DLD1 (cell line): ENCODE results near the gene PEX1.
"Not testable (repeated sequence)": the region's sequence is repeated elsewhere in the genome, so short reads cannot be mapped to it uniquely, and the experiment has no call there.

ENCODE experiments used
- in situ Hi-C: cut with HindIII; loops from 2 replicates; pipeline ENCODE4 v1.10.0; 2017; ENCODE audit warnings: low sequenced_read_pairs

Gene PEX1

DNA sequence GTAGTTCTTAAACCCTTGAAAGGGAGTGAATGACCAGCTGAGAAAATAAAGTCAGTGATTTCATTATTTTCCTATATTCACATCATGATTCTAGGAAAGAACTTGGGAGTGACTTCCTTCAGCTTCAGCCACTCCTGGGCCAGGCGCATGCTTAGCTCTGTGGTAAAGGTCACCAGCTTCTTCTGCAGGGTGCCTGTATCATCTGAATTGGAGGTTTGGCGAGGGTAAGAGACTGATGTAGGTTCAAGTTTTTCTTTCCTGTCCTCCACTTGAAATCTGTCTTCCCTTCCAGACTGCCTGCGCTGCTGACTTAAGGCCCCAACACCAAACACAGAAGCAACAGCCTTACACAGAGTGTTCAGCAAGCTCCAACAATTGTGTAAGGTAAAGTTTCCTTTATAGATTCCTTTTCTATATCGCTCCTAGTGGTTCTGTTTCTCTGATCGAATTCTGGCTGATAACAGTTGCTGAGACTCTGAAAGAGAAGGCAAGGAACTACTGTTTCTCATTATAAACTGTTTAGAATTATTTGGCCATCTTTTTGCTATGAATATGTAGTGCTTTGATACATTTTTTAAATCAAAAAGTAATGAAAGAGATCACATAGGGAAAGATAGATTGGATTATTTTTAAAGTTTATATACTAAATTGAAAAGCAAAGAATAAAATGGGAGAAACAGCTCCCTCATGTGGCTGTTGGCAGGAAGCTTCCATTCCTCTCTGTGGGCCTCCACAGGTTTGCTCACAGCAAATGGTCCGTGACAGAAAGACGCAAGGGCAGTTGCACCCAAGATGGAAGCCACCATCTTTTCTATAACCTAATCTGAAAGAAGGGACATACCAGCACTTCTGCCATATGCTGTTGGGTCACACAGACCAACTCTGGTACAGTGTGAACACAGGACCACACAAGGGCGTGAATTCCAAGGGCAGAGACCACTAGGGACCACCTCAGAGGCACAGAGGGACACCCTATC lies 67.0 kb downstream of the PEX1 start:
- in situ Hi-C loops = no loop called here

DNA sequence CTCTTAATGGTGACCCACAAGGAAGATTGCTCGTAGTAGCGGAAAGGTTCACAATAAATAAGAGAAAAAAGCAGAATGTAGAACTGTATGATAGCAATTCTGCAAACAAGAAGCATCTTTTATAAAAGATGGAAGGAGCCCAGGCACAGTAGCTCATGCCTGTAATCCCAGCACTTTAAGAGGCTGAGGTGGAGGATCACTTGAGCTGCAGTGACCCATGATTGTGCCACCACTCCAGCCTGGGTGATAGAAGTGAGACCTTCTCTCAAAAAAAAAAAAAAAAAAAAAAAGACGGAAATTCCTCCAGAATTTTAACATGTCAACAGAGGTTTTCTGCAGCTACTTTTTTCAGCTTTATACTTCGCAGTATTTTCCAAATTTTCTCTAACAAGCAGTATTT lies 67.8 kb downstream of the PEX1 start:
- in situ Hi-C loops = no loop called here

DNA sequence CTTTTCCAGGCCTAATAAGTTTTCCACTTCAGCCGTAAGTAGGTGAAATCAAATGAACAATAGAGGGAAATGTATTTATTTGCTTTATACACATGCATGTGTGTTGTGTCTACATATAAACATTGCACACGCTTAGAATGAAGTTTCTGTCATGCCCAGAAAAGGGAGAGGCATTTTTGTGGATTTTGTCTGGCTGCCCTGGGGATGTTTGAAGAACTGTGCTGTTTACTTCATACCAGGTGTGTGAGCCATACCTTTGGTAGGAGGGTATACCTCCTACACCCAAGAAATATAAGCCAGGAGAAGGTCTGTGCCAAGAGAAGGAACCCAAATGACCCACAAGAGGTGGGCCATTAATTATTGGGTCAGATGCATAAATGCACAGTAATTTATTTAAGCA lies 68.2 kb downstream of the PEX1 start:
- in situ Hi-C loops = no loop called here

DNA sequence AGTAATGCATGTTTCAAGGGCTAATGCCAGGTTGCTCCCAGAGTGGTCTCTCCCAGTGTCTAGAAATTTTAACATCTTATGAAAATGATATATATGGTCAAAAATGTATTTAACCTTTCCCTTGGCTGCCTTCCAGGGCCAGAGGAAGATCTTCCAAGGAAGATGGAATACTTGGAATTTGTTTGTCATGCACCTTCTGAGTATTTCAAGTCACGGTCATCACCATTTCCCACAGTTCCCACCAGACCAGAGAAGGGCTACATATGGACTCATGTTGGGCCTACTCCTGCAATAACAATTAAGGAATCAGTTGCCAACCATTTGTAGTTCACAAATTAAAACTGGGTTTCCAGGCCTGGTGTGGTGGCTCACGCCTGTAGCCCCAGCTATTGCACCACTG lies 72.1 kb downstream of the PEX1 start:
- in situ Hi-C loops = no loop called here

DNA sequence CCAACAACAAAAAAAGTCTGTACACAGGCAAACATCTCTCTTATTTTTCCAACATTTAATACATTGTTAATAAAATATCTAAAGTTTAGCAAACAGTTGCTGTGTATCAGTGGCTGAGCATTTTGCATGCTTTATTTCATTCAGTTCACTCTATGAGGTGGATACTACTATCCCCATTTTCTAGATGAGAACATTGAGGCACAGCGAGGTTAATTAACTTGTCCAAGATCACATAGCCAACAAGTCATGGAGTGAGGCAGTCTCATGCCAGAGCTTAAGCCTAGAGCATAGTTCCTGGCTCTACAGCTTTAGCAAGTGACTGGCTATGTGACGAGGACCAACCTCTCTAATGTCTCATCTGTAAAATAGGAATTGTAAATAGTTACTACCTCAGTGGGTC lies 76.7 kb downstream of the PEX1 start:
- in situ Hi-C loops = no loop called here

DNA sequence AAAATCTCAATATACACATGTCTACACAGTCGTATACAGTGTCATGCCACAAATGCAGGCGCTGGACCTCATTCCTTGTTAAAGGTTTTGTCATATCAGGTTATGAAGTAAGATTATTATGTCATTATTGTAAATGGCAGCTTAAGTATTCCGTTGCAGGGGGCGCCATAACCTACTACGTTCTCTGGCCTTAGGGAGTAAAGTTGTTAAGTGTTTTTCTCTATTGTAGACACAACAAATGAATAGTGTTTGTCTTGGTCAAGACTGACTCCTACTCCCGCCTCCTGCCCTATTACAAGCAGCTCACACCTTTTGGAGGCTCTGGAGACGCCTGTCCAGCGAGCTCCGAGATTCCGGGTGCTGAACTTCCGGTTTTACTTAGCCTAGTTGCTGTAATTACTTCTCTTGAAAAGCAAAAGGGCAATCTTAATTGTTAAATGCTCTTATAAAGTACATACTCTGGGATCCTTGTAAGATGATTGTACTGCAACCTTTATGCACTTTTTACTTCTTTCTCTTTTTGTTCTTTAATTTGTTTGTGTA lies 80.0 kb downstream of the PEX1 start:
- in situ Hi-C loops = no loop called here

DNA sequence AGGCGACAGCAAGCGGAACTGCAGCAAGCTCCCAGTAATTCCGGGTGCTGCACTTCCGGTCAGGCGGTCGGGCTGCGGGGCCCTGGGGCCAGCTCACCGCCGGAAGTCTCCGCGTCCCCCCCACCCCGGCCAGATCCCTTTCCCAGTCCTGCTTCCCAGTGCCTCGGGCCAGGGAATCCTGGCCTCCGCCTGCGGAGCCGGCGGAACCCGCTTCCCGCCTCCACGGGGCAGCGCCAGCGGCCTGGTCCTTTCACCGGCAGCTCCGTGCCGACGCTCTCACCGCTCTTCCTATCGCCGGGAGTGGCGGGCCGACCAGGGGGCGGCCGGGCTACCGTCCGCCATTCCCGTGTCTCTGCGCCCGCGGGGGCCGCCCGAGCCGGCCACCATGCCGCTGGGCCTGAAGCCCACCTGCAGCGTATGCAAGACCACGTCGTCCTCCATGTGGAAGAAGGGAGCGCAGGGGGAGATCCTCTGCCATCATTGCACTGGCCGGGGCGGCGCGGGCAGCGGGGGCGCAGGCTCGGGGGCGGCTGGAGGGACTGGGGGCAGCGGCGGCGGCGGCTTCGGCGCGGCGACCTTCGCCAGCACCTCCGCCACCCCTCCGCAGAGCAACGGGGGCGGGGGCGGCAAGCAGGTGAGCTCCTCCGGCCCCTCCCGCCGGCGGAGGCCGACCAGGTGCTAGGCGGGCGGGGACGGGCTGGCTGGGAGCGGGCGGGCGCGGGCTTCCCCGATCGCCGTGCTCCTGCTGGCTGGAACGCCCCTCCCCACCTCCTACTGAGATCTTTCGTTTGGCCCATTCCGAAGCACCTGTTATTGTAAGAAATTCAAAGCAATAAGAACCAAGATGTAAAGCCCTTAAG lies 80.7 kb downstream of the PEX1 start, which contains the start of gene GATAD1:
Gene GATAD1 (plus strand): TSS at position 138 of the 860 bp plus-strand sequence. CDS start 248 bp downstream, at position 386.
- in situ Hi-C loops = no loop called here

DNA sequence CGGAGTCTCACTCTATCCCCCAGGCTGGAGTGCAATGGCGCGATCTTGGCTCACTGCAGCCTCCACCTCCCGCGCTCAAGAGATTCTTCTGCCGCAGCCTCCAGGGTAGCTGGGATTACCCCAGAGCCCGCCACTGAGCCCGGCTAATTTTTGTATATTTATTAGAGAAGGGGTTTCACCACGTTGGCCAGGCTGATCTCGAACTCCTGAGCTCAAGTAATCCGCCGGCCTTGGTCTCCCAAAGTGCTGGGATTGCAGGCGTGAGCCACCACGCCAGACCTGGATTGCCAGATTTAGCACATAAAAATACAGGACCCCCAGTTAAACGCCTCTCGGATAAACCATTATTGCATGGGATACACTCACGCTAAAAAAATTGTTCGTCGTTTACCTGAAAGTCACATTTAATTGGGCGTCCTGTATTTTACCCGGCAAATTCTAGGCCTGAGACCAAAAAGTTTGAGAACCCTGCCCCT lies 81.4 kb downstream of the PEX1 start:
- in situ Hi-C loops = no loop called here

DNA sequence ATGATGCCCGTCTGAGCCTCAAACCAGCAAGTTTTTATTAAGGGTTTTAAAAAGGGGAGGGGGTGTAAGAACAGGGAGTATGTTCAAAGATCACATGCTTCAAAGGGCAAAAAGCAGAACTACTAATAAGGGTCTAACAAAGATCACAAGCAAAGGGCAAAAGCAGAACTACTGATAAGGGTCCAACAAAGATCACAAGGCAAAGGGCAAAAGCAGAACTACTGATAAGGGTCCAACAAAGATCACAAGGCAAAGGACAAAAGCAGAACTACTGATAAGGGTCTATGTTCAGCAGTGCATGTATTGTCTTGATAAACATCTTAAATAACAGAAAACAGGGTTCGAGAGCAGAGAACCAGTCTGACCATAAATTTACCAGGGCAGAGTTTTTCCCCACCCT lies 85.6 kb downstream of the PEX1 start:
- in situ Hi-C loops = not testable (repeated sequence)

DNA sequence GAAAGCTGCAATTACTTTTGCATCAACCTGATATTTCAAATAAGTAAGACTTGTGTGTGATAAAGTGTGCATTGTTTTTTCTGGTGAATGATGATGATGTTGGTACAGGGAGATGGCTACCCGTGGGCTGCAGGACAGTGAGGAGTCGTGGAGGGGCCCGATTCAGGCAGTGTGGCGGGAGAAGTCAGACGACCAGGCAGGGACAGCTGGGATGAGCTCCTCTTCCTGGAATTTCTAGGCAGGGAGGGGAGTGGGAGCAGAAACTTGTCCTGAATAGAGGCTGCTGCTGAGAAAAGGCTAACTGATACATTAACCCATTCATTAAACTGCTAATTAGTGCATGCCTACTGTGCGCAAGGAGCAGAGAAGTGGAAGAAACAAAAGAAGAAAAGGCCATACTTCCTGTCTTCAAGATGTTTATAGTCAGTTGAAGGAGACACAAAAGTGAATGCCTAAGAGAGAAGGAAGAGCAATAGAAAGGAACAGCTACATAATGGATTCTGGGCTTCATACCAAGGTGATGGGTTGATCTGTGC lies 90.3 kb downstream of the PEX1 start:
- in situ Hi-C loops = no loop called here
